ENCODE results near the gene SGSH.

SGSH gene

DNA sequence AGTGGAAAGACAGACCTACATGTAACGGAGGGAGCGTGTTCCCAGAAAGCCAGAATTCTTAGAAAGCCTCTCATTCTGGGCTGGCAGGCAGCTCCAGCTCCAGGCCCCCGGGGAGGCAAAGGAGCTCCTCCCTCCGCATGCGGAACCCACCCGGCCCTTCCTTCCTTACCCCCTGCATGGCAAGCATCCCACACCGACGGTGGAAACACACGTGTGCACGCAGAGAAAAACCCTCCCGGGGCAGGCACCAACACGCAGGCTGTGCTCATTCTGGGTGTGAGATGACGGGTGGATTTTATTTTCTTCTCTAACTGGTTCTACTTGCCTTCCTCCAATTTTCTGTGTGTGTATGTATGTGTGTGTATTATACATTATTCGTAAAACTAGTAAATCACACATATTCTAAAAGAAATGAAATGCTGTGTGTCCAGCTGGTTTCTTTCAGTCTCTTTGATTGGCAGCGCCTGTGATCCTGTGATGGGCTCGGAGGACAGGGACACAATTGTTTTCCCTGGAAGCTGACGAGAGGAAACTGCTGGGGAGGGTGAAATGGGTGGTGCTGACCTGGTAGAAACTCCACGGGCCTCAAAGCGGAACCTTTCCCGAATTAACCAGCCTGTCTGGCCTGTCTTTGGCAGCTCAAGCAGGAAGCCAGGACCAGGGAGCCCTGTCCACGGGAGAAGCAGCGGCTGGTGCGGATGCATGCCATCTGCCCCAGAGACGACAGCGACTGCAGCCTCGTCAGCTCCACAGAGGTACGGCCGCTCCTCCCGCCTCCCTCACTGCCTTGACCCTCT lies 28.1 kb downstream of the SGSH start:
- Histone ChIP-seq H2BK12ac (ENCODE audit: low read length in 2 of 2) (no peak overlapping the region), H3K18ac (ENCODE audit: low read depth in 1 of 2, low read length in 2 of 2) (no peak overlapping the region), H3K9ac (ENCODE audit: low read length) (no peak overlapping the region), H4K8ac (ENCODE audit: low read length) (no peak overlapping the region), H3K4ac (ENCODE audit: low read depth in 1 of 2, low read length in 2 of 2) (no peak overlapping the region), H3K4me2 (ENCODE audit: low read length, poor library complexity, severe bottlenecking) (no peak overlapping the region), H2BK15ac (ENCODE audit: low read depth, poor library complexity, severe bottlenecking) (no peak overlapping the region), H3K14ac (ENCODE audit: low read length in 2 of 2) (no peak overlapping the region), H3K9me3 (ENCODE audit: control insufficient read depth, low read length) (no peaks in the 10 kb centered on the region), H2AK5ac (ENCODE audit: low read length, severe bottlenecking) (no peak overlapping the region), H3K79me1 (replicated peaks; ENCODE audit: low read length, poor library complexity, severe bottlenecking) (no peaks in the 10 kb centered on the region), H3K23ac (ENCODE audit: low read length in 2 of 2) (no peak overlapping the region), H3K4me3 (ENCODE audit: insufficient read depth in 1 of 2, low read depth in 1 of 2, low read length in 2 of 2) (no peak overlapping the region), H2AFZ (ENCODE audit: low read depth, low read length) (no peak overlapping the region), H2BK120ac (ENCODE audit: low read depth, low read length) (no peak overlapping the region), H4K91ac (ENCODE audit: low read length) (no peak overlapping the region), H3K36me3 (ENCODE audit: control insufficient read depth in 1 of 2, insufficient read depth in 2 of 2, low read depth in 1 of 2, low read length in 2 of 2) (no peaks in the 10 kb centered on the region), H3K27ac (ENCODE audit: low read length, poor library complexity, severe bottlenecking) (no peak overlapping the region), H3K27me3 (ENCODE audit: control insufficient read depth in 1 of 2, insufficient read depth in 1 of 2, low read length in 2 of 2) (peaks cover 25 to 50% of the 10 kb centered on the region in 2 experiments), H2BK5ac (ENCODE audit: low read depth, low read length, poor library complexity, severe bottlenecking) (no peak overlapping the region), H3K4me1 (ENCODE audit: control insufficient read depth, insufficient read depth, low read depth, low read length) (peaks cover 2% of the 10 kb centered on the region)
- 85% methylated on average over 24 of the region's 29 CpGs for WGBS
- DNase-seq: no peak

- H2BK15ac ChIP-seq (ENCODE audit: low read depth, poor library complexity, severe bottlenecking): no peak overlapping the region
Observed at GRCh38 chr17:80191192-80191591, 28.9 kb downstream of the SGSH start.

DNA sequence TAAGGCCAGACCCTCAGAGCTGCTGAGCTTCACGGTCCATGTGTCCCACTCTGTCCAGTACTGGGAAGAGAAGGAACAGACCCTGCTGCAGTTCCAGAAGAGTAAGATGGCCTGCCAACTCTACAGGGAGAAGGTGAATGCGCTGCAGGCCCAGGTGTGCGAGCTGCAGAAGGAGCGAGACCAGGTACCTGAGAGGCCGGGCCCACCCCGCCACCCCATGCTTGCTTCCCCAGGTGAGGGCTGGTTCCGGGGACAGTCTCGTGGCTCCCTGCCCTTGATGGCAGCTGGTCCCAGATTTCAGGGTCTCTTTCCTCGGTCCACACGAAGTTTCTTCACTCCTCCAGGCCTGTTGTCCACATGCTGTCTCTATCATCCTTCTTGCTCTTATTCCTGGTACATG lies 29.4 kb downstream of the SGSH start:
- 92% methylated on average over 10 of the region's 10 CpGs for WGBS
- H2AFZ ChIP-seq (ENCODE audit: low read depth, low read length): no peak overlapping the region
- no peak overlapping the region for H3K27ac ChIP-seq (ENCODE audit: low read length, poor library complexity, severe bottlenecking)
- no peak overlapping the region for H3K4me3 ChIP-seq (ENCODE audit: insufficient read depth in 1 of 2, low read depth in 1 of 2, low read length in 2 of 2)
- H2BK15ac ChIP-seq (ENCODE audit: low read depth, poor library complexity, severe bottlenecking): no peak overlapping the region
- no peak overlapping the region for H2BK5ac ChIP-seq (ENCODE audit: low read depth, low read length, poor library complexity, severe bottlenecking)
- peaks cover 28 to 50% of the 10 kb centered on the region in 2 experiments for H3K27me3 ChIP-seq (ENCODE audit: control insufficient read depth in 1 of 2, insufficient read depth in 1 of 2, low read length in 2 of 2)
- peaks cover 2% of the 10 kb centered on the region for H3K4me1 ChIP-seq (ENCODE audit: control insufficient read depth, insufficient read depth, low read depth, low read length)
- no peak for DNase-seq
- no peak overlapping the region for H3K4ac ChIP-seq (ENCODE audit: low read depth in 1 of 2, low read length in 2 of 2)
- no peak overlapping the region for H2BK120ac ChIP-seq (ENCODE audit: low read depth, low read length)
- H4K8ac ChIP-seq (ENCODE audit: low read length): no peak overlapping the region
- H2AK5ac ChIP-seq (ENCODE audit: low read length, severe bottlenecking): no peak overlapping the region
- H4K91ac ChIP-seq (ENCODE audit: low read length): no peak overlapping the region
- H3K4me2 ChIP-seq (ENCODE audit: low read length, poor library complexity, severe bottlenecking): no peak overlapping the region
- no peak overlapping the region for H3K9ac ChIP-seq (ENCODE audit: low read length)
- H2BK12ac ChIP-seq (ENCODE audit: low read length in 2 of 2): no peak overlapping the region
- H3K79me1 ChIP-seq (replicated peaks; ENCODE audit: low read length, poor library complexity, severe bottlenecking): no peaks in the 10 kb centered on the region
- H3K23ac ChIP-seq (ENCODE audit: low read length in 2 of 2): no peak overlapping the region
- peak overlapping the region in 1 of 2 experiments; percentile 16 for H3K14ac ChIP-seq (ENCODE audit: low read length in 2 of 2)
- H3K9me3 ChIP-seq (ENCODE audit: control insufficient read depth, low read length): no peaks in the 10 kb centered on the region
- H3K36me3 ChIP-seq (ENCODE audit: control insufficient read depth in 1 of 2, insufficient read depth in 2 of 2, low read depth in 1 of 2, low read length in 2 of 2): no peaks in the 10 kb centered on the region
- H3K18ac ChIP-seq (ENCODE audit: low read depth in 1 of 2, low read length in 2 of 2): no peak overlapping the region

More at GRCh38 chr17:80191192-80191591, 28.9 kb downstream of the SGSH start:
- Histone ChIP-seq H2AK5ac (ENCODE audit: low read length, severe bottlenecking) (no peak overlapping the region), H3K9ac (ENCODE audit: low read length) (no peak overlapping the region), H3K36me3 (ENCODE audit: control insufficient read depth in 1 of 2, insufficient read depth in 2 of 2, low read depth in 1 of 2, low read length in 2 of 2) (no peaks in the 10 kb centered on the region), H3K79me1 (replicated peaks; ENCODE audit: low read length, poor library complexity, severe bottlenecking) (no peaks in the 10 kb centered on the region), H3K9me3 (ENCODE audit: control insufficient read depth, low read length) (no peaks in the 10 kb centered on the region), H2BK120ac (ENCODE audit: low read depth, low read length) (no peak overlapping the region), H2AFZ (ENCODE audit: low read depth, low read length) (no peak overlapping the region), H2BK12ac (ENCODE audit: low read length in 2 of 2) (no peak overlapping the region), H4K8ac (ENCODE audit: low read length) (no peak overlapping the region), H3K18ac (ENCODE audit: low read depth in 1 of 2, low read length in 2 of 2) (no peak overlapping the region), H3K23ac (ENCODE audit: low read length in 2 of 2) (no peak overlapping the region), H2BK5ac (ENCODE audit: low read depth, low read length, poor library complexity, severe bottlenecking) (no peak overlapping the region), H3K4me2 (ENCODE audit: low read length, poor library complexity, severe bottlenecking) (no peak overlapping the region), H3K27me3 (ENCODE audit: control insufficient read depth in 1 of 2, insufficient read depth in 1 of 2, low read length in 2 of 2) (peaks cover 28 to 50% of the 10 kb centered on the region in 2 experiments), H3K14ac (ENCODE audit: low read length in 2 of 2) (peak overlapping the region in 1 of 2 experiments; percentile 13), H4K91ac (ENCODE audit: low read length) (no peak overlapping the region), H3K27ac (ENCODE audit: low read length, poor library complexity, severe bottlenecking) (no peak overlapping the region), H3K4me3 (ENCODE audit: insufficient read depth in 1 of 2, low read depth in 1 of 2, low read length in 2 of 2) (no peak overlapping the region), H3K4me1 (ENCODE audit: control insufficient read depth, insufficient read depth, low read depth, low read length) (peaks cover 2% of the 10 kb centered on the region), H3K4ac (ENCODE audit: low read depth in 1 of 2, low read length in 2 of 2) (no peak overlapping the region)
- no peak for DNase-seq
- 70% methylated on average over 20 of the region's 20 CpGs for WGBS

- no peak for DNase-seq
- no peak overlapping the region for H2AFZ ChIP-seq (ENCODE audit: low read depth, low read length)
- H2AK5ac ChIP-seq (ENCODE audit: low read length, severe bottlenecking): no peak overlapping the region
- no peaks in the 10 kb centered on the region for H3K9me3 ChIP-seq (ENCODE audit: control insufficient read depth, low read length)
- H3K4me3 ChIP-seq (ENCODE audit: insufficient read depth in 1 of 2, low read depth in 1 of 2, low read length in 2 of 2): no peak overlapping the region
- no peak overlapping the region for H4K8ac ChIP-seq (ENCODE audit: low read length)
- no peaks in the 10 kb centered on the region for H3K79me1 ChIP-seq (replicated peaks; ENCODE audit: low read length, poor library complexity, severe bottlenecking)
- H2BK15ac ChIP-seq (ENCODE audit: low read depth, poor library complexity, severe bottlenecking): no peak overlapping the region
- H2BK12ac ChIP-seq (ENCODE audit: low read length in 2 of 2): no peak overlapping the region
- no peak overlapping the region for H3K4ac ChIP-seq (ENCODE audit: low read depth in 1 of 2, low read length in 2 of 2)
- 96% methylated on average over 23 of the region's 23 CpGs for WGBS
- H3K9ac ChIP-seq (ENCODE audit: low read length): no peak overlapping the region
- H2BK5ac ChIP-seq (ENCODE audit: low read depth, low read length, poor library complexity, severe bottlenecking): no peak overlapping the region
- H2BK120ac ChIP-seq (ENCODE audit: low read depth, low read length): no peak overlapping the region
- no peak overlapping the region for H3K4me2 ChIP-seq (ENCODE audit: low read length, poor library complexity, severe bottlenecking)
- H3K18ac ChIP-seq (ENCODE audit: low read depth in 1 of 2, low read length in 2 of 2): no peak overlapping the region
- no peaks in the 10 kb centered on the region for H3K36me3 ChIP-seq (ENCODE audit: control insufficient read depth in 1 of 2, insufficient read depth in 2 of 2, low read depth in 1 of 2, low read length in 2 of 2)
- H4K91ac ChIP-seq (ENCODE audit: low read length): no peak overlapping the region
- H3K23ac ChIP-seq (ENCODE audit: low read length in 2 of 2): no peak overlapping the region
- no peak overlapping the region for H3K14ac ChIP-seq (ENCODE audit: low read length in 2 of 2)
- peaks cover 2% of the 10 kb centered on the region for H3K4me1 ChIP-seq (ENCODE audit: control insufficient read depth, insufficient read depth, low read depth, low read length)
- no peak overlapping the region for H3K27ac ChIP-seq (ENCODE audit: low read length, poor library complexity, severe bottlenecking)
- peaks cover 24 to 39% of the 10 kb centered on the region in 2 experiments for H3K27me3 ChIP-seq (ENCODE audit: control insufficient read depth in 1 of 2, insufficient read depth in 1 of 2, low read length in 2 of 2)
Observed at GRCh38 chr17:80189611-80190010, 30.5 kb downstream of the SGSH start.

Data from mesenchymal stem cell (in vitro differentiated cells and primary cell).